Measurements from ENCODE around the gene SRPK3.
A peak's percentile ranks its signal among the peaks of the same experiment; 100 is the strongest.

DNA sequence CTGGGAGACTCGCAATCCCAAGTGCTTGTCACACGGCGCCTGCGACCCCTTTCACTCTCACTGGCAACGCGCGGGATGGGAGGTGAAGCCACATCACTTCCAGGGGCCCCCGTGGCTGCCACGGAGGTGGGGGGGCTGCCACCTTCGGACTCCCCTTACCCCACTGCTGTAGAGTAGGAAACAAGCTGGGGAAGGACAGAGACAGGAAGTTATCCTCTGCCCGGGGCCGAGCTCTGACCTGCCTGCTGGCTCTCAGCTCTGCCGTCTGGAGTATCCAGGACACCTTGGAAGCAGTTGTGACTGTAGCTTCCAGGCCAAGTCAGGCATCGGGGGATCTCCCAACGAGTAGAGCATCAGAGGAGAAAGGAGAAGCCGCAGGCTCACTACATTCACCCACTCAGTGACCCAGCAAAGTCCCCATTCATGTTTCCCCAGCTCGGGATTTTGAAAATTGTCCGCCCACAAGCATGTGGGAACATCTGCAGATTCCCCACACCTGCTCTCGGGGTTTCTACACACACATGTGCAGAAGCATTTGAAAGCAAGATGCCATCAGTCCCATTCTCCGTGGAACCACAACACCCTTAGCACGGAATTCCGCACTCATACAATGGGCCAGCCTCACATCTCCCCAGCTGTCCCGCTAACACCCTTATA is 38.7 kb downstream of the SRPK3 start:
- TF ChIP-seq, protein P1, sequence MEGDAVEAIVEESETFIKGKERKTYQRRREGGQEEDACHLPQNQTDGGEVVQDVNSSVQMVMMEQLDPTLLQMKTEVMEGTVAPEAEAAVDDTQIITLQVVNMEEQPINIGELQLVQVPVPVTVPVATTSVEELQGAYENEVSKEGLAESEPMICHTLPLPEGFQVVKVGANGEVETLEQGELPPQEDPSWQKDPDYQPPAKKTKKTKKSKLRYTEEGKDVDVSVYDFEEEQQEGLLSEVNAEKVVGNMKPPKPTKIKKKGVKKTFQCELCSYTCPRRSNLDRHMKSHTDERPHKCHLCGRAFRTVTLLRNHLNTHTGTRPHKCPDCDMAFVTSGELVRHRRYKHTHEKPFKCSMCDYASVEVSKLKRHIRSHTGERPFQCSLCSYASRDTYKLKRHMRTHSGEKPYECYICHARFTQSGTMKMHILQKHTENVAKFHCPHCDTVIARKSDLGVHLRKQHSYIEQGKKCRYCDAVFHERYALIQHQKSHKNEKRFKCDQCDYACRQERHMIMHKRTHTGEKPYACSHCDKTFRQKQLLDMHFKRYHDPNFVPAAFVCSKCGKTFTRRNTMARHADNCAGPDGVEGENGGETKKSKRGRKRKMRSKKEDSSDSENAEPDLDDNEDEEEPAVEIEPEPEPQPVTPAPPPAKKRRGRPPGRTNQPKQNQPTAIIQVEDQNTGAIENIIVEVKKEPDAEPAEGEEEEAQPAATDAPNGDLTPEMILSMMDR (IDR thresholded peaks at IDR 0.05; ENCODE audit: poor library complexity, severe bottlenecking) = no peak
- TF ChIP-seq EZH2 (IDR thresholded peaks at IDR 0.05; ENCODE audit: borderline replicate concordance, insufficient read depth, low read length, poor library complexity, severe bottlenecking) (no peak), EP300 (conservative IDR thresholded peaks at IDR 0.05; ENCODE audit: poor library complexity, severe bottlenecking) (no peak), TAF1 (IDR thresholded peaks at IDR 0.05; ENCODE audit: low read depth) (no peak), RAD21 (conservative IDR thresholded peaks at IDR 0.05) (no peak), POLR2AphosphoS5 (IDR thresholded peaks at IDR 0.05) (no peak), MXI1 (conservative IDR thresholded peaks at IDR 0.05; ENCODE audit: poor library complexity, severe bottlenecking) (no peak)
- TF ChIP-seq, protein P2, sequence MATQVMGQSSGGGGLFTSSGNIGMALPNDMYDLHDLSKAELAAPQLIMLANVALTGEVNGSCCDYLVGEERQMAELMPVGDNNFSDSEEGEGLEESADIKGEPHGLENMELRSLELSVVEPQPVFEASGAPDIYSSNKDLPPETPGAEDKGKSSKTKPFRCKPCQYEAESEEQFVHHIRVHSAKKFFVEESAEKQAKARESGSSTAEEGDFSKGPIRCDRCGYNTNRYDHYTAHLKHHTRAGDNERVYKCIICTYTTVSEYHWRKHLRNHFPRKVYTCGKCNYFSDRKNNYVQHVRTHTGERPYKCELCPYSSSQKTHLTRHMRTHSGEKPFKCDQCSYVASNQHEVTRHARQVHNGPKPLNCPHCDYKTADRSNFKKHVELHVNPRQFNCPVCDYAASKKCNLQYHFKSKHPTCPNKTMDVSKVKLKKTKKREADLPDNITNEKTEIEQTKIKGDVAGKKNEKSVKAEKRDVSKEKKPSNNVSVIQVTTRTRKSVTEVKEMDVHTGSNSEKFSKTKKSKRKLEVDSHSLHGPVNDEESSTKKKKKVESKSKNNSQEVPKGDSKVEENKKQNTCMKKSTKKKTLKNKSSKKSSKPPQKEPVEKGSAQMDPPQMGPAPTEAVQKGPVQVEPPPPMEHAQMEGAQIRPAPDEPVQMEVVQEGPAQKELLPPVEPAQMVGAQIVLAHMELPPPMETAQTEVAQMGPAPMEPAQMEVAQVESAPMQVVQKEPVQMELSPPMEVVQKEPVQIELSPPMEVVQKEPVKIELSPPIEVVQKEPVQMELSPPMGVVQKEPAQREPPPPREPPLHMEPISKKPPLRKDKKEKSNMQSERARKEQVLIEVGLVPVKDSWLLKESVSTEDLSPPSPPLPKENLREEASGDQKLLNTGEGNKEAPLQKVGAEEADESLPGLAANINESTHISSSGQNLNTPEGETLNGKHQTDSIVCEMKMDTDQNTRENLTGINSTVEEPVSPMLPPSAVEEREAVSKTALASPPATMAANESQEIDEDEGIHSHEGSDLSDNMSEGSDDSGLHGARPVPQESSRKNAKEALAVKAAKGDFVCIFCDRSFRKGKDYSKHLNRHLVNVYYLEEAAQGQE (IDR thresholded peaks at IDR 0.05; ENCODE audit: borderline replicate concordance) = peak; percentile 1
